GM21786 (cell line): Measurements from ENCODE around the gene ATAD3B.
"Not testable (repeated sequence)": the region's sequence is repeated elsewhere in the genome, so short reads cannot be mapped to it uniquely, and the experiment has no call there.

Source experiments
- ATAC-seq: cut with Tn5 transposase; IDR thresholded peaks from one replicate; pipeline ENCODE4 v1.9.1; 2021; ENCODE audit not compliant: unreplicated experiment

ATAD3B gene

GRCh38 chr1:1450616-1451015 lies 20.9 kb upstream of the ATAD3B start:
- ATAC-seq, result not testable (repeated sequence)

GRCh38 chr1:1451696-1452364 lies 19.7 kb upstream of the ATAD3B start:
- no peak for ATAC-seq

- ATAC-seq, result not testable (repeated sequence)
Observed at GRCh38 chr1:1452365-1452739, 19.2 kb upstream of the ATAD3B start.

GRCh38 chr1:1452882-1453281 lies 18.7 kb upstream of the ATAD3B start:
- ATAC-seq, result no peak

GRCh38 chr1:1454286-1455056 lies 17.1 kb upstream of the ATAD3B start:
- not testable (repeated sequence) for ATAC-seq

GRCh38 chr1:1455366-1455884 lies 16.1 kb upstream of the ATAD3B start:
- no peak for ATAC-seq

GRCh38 chr1:1455934-1456333 lies 15.6 kb upstream of the ATAD3B start:
- not testable (repeated sequence) for ATAC-seq

- not testable (repeated sequence) for ATAC-seq
Observed at GRCh38 chr1:1456683-1457255, 14.8 kb upstream of the ATAD3B start.

GRCh38 chr1:1459156-1459555 lies 12.4 kb upstream of the ATAD3B start:
- not testable (repeated sequence) for ATAC-seq

- not testable (repeated sequence) for ATAC-seq
Observed at GRCh38 chr1:1459711-1460110, 11.9 kb upstream of the ATAD3B start.

- ATAC-seq, result no peak
Observed at GRCh38 chr1:1460540-1461130, 10.9 kb upstream of the ATAD3B start.

GRCh38 chr1:1461721-1462317 lies 9.7 kb upstream of the ATAD3B start:
- no peak for ATAC-seq

GRCh38 chr1:1462318-1462966 lies 9.1 kb upstream of the ATAD3B start:
- ATAC-seq, result no peak

- ATAC-seq, result no peak
Observed at GRCh38 chr1:1463312-1463711, 8.3 kb upstream of the ATAD3B start.

GRCh38 chr1:1468196-1468985 lies 3.2 kb upstream of the ATAD3B start:
- not testable (repeated sequence) for ATAC-seq

GRCh38 chr1:1470626-1471388 lies 758 bp upstream of the ATAD3B start:
- ATAC-seq, result no peak

- ATAC-seq, result not testable (repeated sequence)
Observed at GRCh38 chr1:1472053-1472876, 700 bp downstream of the ATAD3B start.

GRCh38 chr1:1476011-1476410 lies 4.4 kb downstream of the ATAD3B start:
- ATAC-seq, result not testable (repeated sequence)
